HL-60/S4 treated with phorbol 12-myristate 13-acetate at 8.2 ng/mL for 4 days and 3 days (cell line): ENCODE data around the gene PIM1.
"Not testable (repeated sequence)": the region's sequence is repeated elsewhere in the genome, so short reads cannot be mapped to it uniquely, and the experiment has no call there.

Experiments used
- in situ Hi-C: fragments of 300-500 bp; cut with MboI; formaldehyde crosslinking; loops from 2 replicates; pipeline ENCODE4 v1.15.0; 2022; ENCODE audit warnings: low sequenced_read_pairs

Gene PIM1

DNA sequence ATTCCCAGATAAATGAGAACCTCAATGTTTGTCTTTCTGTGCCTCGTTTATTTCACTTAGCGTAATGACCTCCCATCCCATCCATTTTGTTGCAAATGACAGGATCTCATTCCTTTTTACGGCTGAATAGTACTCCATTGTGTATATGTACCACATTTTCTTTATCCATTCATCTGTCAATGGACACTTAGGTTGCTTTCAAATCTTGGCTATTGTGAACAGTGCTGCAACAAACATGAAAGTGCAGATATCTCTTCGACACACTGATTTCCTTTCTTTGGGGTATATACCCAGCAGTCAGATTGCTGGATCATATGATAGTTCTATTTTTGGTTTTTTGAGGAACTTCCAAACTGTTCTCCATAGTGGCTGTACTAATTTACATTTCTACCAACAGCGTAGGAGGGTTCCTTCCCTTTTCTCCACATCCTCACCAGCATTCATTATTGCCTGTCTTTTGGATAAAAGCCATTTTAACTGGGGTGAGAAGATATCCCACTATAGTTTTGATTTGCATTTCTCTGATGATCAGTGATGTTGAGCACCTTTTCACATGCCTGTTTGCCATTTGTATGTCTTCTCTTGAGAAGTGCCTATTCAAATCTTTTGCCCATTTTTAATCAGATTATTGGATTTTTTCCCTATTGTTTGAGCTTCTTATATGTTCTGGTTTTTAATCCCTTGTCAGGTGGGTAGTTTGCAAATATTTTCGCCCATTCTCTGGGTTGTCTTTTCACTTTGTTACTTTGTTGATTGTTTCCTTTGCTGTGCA lies 16.2 kb downstream of the PIM1 start:
- in situ Hi-C loops, result not testable (repeated sequence)

DNA sequence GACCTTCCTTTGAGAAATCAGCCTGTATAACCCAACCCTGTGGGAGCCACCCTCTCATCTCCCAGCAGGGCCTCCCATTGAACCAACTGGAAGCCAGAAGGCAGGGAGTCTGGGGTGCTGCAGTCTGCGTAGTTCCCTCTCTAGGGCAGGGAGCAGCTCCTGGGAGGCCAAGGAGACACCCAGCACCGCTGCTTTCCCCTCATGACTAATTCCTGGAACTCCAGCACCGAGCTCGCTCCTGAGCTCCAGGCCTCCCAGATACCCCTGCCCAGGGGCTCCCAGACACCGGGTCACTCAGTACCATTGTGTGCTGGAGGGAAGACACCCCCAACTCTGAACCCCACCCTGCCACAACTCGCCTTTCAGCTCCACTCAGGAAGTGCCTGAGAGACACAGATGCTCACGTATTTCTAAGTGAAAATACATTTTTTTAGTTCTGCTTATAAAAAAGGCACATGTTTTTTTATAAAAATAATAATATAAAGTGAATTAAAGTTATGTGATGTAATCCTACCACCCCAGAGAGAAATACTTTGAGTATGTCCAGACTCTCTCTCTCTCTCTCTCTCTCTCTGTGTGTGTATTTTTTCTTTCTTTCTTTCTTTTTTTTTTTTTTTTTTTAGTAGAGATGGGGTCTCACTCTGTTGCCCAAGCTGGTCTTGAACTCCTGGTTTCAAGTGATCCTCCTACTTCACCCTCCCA lies 17.5 kb downstream of the PIM1 start:
- in situ Hi-C loops, result no loop called here

DNA sequence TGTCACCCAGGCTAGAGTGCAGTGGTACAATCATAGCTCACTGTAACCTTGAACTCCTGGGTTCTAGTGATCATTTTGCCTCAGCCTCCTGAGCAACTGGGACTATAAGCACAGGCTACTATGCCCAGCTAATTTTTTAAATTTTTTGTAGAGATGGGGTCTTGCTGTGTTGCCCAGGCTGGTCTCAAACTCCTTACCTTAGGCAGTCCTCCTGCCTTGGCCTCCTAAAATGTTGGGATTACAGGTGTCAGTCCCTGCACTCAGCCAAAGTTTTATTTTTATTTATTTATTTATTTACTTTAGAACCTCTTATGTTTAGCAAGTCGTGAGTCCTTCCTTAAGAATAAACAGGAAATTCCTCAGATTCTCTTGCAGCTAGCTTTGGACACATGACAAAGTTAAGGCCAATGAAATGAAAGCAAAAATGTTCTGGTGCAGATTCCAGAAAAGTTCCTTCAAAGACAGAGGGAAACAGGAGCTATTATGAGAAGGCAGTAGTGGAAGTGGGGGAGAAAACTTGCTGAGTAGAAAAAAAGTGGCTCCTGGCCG lies 19.1 kb downstream of the PIM1 start:
- in situ Hi-C loops, result no loop called here

DNA sequence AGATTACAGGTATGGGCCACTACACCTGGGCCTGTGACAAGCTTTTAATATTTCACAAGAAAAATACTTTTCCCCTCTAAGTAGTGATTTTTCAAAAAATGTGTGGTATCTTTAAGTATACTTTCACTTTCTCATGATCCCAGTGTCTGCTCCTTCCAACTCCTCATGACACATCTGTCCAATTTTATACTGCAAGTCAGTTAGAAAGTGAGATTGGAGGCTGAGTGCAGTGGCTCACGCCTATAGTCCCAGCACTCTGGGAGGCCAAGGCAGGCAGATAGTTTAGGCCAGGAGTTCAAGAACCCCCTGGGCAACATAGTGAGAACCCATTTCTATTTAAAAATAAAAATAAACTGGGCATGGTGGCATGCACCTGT lies 20.2 kb downstream of the PIM1 start:
- in situ Hi-C loops, result no loop called here

DNA sequence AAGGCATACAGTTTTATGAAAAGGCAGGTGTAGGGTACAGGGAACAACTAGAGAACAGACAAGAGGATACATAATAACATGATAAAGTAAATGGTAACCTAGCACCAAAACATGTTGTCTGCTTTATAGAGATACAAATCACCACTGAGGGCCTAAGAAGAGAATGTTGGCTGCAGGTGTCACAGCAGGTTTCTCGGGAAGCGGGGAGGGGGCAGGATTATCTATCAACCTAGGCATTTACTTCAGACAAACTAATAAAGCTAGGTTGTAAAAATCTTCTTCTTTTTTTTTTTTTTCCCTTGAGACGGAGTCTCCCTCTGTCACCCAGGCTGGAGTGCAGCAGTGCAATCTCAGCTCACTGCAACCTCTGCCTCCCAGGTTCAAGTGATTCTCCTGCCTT lies 22.7 kb downstream of the PIM1 start:
- in situ Hi-C loops, result no loop called here

DNA sequence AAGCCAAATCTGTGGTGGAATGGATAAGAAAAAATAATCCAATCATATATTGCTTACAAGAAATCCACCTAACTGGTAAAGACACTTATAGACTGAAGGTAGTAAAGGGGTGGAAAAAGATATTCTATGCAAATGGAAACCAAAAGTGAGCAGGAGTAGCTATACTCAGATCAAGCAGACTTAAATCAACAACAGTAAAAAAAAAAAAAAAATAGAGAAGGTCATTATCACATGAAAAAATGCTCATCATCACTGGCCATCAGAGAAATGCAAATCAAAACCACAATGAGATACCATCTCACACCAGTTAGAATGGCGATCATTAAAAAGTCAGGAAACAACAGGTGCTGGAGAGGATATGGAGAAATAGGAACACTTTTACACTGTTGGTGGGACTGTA lies 24.9 kb downstream of the PIM1 start:
- in situ Hi-C loops, result not testable (repeated sequence)

DNA sequence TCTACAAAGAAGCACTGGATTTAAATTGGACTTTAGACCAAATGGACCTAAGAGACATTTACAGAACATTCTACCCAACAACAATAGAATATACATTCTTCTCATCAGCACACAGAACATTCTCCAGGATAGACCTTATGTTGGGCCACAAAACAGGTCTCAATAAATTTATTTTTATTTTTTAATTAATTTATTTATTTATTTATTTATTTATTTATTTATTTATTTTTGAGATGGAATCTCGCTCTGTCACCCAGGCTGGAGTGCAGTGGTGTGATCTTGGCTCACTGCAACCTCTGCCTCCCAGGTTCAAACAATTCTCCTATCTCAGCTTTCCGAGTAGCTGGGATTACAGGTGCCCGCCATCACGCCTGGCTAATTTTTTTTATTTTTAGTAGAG lies 26.5 kb downstream of the PIM1 start:
- in situ Hi-C loops, result not testable (repeated sequence)

DNA sequence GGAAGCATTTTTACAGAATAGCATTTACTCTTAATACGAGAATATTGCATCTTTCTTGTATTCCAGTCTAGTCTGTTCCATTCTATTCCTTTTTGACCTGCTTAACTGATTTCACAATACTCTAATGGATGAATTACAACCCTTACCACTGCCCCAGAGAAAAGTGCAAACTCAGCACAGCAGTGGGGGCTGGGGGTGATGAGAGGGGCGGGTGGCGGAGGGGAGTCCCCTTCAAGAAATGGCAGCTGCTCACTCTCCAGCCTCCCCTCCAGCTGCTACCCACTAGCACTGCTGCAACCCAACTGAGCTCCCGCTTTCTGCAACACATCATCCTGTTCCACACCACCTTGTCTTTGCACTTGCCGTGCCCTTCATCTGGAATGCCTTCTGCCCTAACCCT lies 30.1 kb downstream of the PIM1 start:
- in situ Hi-C loops, result loop anchor here (10.0 kb wide), 1 partner anchor 435 kb away; no protein-coding TSS in a partner anchor

DNA sequence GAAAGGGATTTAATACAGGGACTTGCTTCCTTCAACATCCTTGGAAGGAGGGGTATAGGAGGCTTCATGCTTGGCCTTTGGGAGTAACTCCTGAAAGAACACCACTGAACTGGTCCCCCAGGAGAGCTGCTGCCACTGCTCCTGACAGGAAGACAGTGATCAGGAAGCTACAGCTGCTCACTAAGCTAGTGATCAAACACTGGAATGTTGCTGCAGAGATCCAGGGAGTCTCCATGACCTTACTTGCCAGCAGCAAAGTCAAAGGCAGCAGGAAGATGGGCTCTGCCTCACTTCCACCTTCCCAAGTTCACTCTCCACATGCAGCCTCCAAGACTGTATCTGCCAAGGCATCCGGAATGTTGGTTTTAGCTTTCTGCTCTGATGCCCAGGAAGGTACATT lies 31.8 kb downstream of the PIM1 start:
- in situ Hi-C loops, result loop anchor here (10.0 kb wide), 1 partner anchor 437 kb away; no protein-coding TSS in a partner anchor

DNA sequence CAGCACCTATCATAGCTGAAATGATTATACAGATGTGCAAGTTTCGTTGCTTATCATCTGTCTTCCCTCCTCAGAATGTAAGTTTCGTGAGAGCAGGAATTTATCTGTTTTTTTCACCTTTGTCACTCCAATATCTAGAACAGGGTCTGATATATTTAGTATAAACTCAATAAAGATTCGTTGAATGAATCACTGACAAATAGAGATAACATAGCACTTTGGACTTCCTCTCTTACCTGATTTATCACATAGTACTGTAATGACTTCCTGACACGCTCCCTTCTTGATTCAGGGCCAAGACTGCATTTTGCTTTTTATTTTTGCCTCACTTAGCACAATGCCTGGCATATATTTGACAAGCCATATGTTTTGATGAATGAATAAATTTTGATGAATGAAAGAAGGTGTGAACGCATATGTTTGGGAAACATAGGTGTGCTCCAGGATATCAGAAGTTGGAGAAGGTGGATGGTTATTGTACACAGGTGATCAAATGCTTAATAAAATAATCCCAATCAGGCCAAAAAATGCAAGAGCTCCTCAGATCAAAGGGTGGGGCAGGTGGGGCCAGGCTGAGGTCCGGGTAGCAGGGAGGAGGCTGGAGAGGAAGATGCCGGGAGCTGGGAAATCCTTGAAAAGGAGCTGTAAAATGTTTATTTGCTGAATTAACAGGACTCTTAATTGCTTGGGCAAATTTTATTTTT lies 33.0 kb downstream of the PIM1 start:
- in situ Hi-C loops, result loop anchor here (10.0 kb wide), 1 partner anchor 438 kb away; no protein-coding TSS in a partner anchor

DNA sequence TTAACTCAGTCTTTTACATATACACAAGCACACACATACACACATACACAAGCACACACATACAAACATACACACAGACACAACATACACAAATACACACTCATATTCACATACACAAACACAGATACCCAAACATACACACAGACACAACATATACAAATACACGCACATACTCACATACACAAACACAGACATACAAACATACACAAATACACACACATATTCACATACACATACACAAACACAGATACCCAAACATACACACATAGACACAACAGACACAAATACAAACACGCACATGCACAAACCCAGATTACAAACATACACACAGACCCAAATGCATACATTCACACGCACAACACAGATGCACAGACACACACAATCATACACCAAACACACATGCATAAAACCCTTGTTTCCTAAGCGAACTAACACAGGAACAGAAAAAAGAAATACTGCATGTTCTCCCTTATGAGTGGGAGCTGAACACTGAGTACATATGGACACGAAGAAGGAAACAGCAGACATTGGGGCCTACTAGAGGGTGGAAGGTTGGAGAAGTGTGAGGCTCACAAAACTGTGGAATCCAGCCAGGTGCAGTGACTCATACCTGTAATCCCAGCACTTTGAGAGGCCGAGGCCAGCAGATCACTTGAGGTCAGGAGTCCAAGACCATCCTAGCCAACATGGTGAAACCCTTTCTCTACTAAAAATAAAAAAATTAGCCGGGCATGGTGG lies 34.2 kb downstream of the PIM1 start:
- in situ Hi-C loops, result loop anchor here (10.0 kb wide), 1 partner anchor 439 kb away; no protein-coding TSS in a partner anchor

DNA sequence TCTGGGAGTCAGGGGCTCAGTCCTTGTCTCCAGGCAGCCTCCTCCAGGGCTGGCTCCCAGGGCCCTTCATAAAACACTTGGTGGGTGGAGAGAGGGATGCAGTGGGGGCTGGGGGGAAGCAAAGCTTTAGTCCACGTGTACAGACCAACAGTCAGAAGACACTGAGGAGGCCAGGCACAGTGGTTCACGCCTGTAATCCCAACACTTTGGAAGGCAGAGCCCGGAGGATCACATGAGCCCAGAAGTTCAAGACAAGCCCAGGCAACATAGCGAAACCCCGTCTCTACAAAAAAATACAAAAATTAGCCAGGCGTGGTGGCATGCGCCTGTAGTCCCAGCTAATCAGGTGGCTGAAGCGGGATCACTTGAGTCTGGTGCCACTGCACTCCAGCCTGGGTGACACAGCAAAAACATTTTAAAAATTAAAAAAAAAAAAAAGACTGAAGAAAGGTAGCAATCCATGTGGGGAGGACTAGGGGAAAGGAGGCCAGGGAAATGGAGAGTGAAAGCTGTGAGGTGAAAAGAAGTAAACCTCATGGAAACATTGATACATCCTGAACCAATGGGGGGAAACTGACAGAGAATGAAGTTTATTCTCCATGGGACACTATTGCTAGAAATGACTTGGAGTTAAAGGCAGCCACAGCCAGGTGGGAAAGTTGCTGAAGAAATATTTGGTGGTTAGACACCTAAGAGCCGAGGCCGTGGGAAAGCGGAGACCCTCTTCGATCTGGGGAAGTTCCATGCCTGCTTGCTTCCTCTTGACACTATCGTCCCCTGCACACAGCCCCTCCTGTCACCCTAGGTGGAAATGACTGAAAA lies 35.4 kb downstream of the PIM1 start:
- in situ Hi-C loops, result loop anchor here (10.0 kb wide), 1 partner anchor 441 kb away; no protein-coding TSS in a partner anchor

DNA sequence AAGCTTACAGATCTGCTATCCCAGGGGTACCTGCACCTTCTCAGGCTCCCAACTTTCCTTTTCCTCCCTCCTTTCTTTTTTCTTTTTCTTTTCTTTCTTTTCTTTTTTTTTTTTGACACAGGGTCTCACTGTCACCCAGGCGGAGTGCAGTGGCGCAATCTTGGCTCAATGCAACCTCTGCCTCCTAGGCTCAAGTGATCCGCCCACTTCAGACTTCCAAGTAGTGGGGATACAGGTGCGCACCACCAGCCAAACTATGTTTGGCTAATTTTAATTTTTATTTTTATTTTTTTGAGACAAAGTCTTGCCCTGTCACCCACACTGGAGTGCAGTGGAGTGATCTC lies 36.0 kb downstream of the PIM1 start:
- in situ Hi-C loops, result loop anchor here (10.0 kb wide), 1 partner anchor 441 kb away; no protein-coding TSS in a partner anchor

DNA sequence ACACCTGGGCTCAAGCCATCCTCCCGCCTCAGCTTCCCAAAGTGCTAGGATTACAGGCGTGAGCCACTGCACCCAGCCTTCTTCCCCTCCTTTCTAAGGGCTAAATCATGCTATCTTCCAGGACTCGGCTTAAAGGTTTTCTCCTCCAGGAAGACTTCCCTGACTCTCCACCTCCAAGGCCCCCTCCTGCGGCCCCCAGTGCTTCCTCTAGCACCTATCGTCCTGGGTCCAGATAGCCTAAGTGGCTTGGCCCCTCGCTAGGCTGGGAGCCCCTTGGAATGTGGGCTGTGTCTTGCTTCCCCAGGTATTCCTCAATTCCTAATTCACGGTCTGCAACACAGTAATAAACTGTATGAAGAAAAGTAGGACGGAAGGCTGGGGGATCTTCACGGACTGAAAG lies 36.7 kb downstream of the PIM1 start:
- in situ Hi-C loops, result loop anchor here (10.0 kb wide), 1 partner anchor 442 kb away; no protein-coding TSS in a partner anchor

DNA sequence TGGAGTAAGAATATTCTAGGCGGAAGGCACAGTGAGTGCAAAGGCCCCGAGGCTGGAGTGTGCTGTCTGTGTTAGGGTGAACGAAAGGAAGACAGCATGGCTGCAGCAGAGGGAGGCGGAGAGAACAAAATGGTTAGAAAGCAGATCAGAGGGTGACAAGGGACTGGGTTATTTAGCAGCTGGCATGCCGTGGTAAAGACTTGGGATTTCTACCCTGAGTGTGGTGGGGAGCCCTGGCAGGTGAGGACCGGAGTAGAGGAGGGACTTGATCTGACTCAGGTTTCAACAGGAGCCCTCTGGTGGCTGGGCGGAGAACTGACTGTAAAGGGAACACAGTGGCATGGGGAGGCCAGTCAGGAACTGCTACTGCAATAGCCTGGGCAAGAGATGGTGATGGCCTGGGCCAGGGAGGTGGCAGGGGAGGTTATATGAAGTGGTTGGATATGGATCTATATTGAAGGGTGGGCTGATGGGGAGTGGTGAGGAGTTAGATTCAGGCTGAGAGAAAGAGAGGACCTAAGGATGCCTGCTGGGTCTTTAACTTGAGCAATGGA lies 38.0 kb downstream of the PIM1 start:
- in situ Hi-C loops, result loop anchor here (10.0 kb wide), 1 partner anchor 443 kb away; no protein-coding TSS in a partner anchor

DNA sequence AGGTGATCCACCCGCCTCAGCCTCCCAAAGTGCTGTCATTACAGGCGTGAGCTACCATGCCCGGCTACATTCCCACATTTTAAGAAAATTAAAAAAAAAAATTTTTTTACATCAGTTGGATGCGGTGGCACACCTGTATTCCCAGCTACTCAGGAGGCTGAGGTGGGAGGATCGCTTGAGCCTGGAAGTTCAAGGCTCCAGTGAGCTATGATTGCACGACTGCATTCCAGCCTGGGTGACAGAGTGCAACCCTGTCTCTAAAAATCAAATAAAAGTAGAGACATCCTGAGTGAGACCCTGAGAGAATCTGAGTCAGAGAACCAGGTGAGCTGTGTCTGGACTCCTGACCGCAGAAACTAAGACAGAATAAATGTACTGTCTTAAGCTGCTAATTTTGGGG lies 38.8 kb downstream of the PIM1 start:
- in situ Hi-C loops, result loop anchor here (10.0 kb wide), 1 partner anchor 444 kb away; no protein-coding TSS in a partner anchor

DNA sequence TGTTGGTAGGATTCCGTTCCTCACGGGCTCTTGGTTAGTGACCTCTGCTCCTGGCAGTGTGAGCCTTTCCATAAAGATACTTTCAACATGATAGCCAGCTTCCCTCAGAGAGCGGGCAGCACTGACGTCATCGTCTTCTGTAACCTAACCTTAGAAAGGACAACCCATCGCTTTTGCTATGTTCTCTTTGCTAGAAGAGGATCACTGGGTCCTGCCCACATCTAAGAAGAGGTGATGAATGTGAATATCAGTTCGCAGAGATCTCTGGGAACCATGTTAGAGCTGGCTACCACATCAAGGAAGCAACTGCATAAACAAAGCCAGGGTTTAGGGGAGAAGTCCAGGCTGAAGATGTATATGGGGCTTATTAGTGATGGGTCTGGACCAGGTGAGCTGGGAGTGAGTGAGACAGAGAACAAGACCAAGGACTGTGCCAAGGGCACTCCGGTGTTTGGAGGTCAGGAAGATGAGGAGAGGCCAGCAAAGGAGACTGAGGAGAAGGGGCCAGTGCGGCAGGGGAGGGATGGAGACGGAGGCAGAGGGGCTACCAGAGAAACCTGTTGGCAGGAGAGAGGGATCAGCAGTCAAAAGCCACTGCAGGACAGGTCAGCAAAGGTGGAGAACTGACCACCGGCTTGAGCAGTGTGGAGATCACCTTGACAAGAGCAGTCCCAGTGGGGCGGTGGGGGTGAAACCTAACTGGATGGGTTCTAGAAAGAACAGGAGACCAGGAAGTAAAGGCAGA lies 39.7 kb downstream of the PIM1 start:
- in situ Hi-C loops, result loop anchor here (5.0 to 10.0 kb wide), 2 partner anchors 187 to 445 kb away; no protein-coding TSS in a partner anchor

DNA sequence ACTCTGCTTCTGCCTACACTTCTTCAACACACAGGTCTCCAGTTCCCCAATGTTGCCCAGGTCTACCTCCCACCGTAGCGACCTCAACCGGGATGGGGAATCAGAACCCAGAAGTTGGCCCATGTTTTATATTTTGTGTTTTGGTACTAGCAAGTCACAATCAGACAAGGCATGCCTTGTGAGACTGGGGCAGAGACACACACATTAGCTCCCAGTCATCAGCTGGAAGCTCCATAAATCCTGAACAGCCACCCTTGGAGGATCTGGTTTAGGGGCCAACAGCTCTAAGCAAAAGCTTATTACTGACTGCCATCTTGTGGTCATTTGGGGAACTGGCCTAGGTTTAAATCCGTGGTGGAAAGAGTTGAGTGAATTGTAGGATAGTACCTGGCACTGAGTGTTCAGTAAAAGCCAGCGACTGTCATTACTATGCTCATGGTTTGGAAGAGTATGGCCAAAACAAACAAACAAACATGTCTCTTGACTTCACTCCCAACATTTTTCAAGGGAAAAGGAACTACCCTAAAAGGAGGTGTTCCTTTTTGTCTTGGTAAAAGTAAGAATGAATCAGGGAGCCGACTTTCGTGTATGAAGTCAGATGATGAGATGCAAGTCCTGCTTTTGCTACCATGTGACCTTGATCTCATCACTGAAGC lies 40.5 kb downstream of the PIM1 start:
- in situ Hi-C loops, result loop anchor here (5.0 kb wide), 1 partner anchor 188 kb away; no protein-coding TSS in a partner anchor
